Measurements from ENCODE around the gene MYZAP. TPM values are rescaled to one million over a fixed set of nuclear protein-coding genes. Genes with fewer than 3 reads are reported as not detected.

MYZAP gene
- total and polyA plus RNA-seq, 2 of the 8 experiments (the other 6 are each of a cell fraction or from before 2014, with no cell fraction given) = 0.41 to 0.65 TPM

DNA sequence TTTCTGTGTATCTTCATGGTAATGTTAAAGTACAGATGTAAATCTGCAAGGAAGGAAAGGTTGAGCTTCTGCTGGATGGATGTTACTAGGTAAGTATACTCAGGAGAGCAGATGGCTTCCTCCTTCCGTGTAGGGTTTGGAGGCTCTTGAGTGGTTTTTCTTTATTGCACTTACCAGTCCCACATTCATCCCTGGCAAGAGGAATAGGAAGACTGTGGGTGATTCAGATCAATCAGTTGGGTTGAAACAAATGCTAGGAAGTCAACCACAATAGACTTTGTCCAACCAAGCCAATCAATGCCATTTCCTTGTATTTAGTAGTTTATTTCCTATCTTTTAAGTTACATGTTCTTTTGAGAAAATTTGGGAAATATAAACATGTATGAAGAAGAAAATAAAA lies 26.6 kb downstream of the MYZAP start:
- FAIRE-seq (no peak), DNase-seq (ENCODE audit: low read depth in 1 of 2, low spot score in 2 of 2) (no peak)
- no peak overlapping the region for H3K9ac ChIP-seq (replicated peaks in 1 of 4; ENCODE audit: extremely low read depth in 1 of 4, low read depth in 3 of 4, low read length in 3 of 4)
- no peak overlapping the region for H3K56ac ChIP-seq (replicated peaks; ENCODE audit: insufficient read length, low read depth, low read length)
- H3K4me2 ChIP-seq (ENCODE audit: insufficient read depth in 1 of 2, low read depth in 2 of 2, low read length in 2 of 2) = no peak overlapping the region
- no peak overlapping the region for H3K4me3 ChIP-seq (ENCODE audit: extremely low read depth in 1 of 4, insufficient read depth in 2 of 4, low read depth in 3 of 4, low read length in 4 of 4)
- ChIA-PET POLR2A (ENCODE audit: partially characterized antibody) (no interaction called here), CTCF (ENCODE audit: partially characterized antibody) (interaction anchor here (1.1 to 2.2 kb wide), 5 partner anchors 9 to 272 kb away, joined by 3 to 13 read pairs (median 4); no protein-coding TSS in a partner anchor)
- no peak overlapping the region for H3K14ac ChIP-seq (ENCODE audit: insufficient read length)
- peaks cover 0 to 2% (median 0%) of the 10 kb centered on the region in 4 experiments; a peak in 1 of 7 replicates for H3K27me3 ChIP-seq (replicated peaks in 1 of 4; ENCODE audit: control insufficient read depth in 3 of 4, extremely low read depth in 1 of 4, insufficient read depth in 3 of 4, low read length in 3 of 4)
- no peaks in the 10 kb centered on the region for H3K79me2 ChIP-seq (ENCODE audit: control insufficient read depth in 1 of 2, insufficient read depth in 2 of 2, low read length in 2 of 2)
- no peaks in the 10 kb centered on the region for H3K23me2 ChIP-seq (ENCODE audit: low read depth, low read length)
- no peak overlapping the region for H4K8ac ChIP-seq (ENCODE audit: extremely low read depth, insufficient read depth, low read length)
- no peaks in the 10 kb centered on the region for H3K9me3 ChIP-seq (ENCODE audit: insufficient read depth in 2 of 2, low read depth in 1 of 2, low read length in 1 of 2)
- no peak overlapping the region for H2BK5ac ChIP-seq (ENCODE audit: low read depth, low read length)
- TF ChIP-seq FOSL1 (IDR thresholded peaks at IDR 0.05; ENCODE audit: insufficient read depth, low read depth, low read length) (no peak), CBX5 (IDR thresholded peaks at IDR 0.05; ENCODE audit: low read depth, low read length) (no peak), TCF12 (IDR thresholded peaks at IDR 0.05; ENCODE audit: low read depth, low read length) (no peak), EP300 (IDR thresholded peaks at IDR 0.05; ENCODE audit: borderline replicate concordance in 1 of 2, low read depth in 2 of 2, low read length in 2 of 2) (no peak), SIX5 (IDR thresholded peaks at IDR 0.05; ENCODE audit: low read depth, low read length) (no peak), HDAC2 (IDR thresholded peaks at IDR 0.05; ENCODE audit: borderline replicate concordance in 1 of 2, low read depth in 2 of 2, low read length in 2 of 2) (no peak), RXRA (IDR thresholded peaks at IDR 0.05; ENCODE audit: insufficient read depth, low read depth, low read length) (no peak), BRCA1 (IDR thresholded peaks at IDR 0.05; ENCODE audit: low read depth, low read length) (no peak)
- TF ChIP-seq, protein P1, sequence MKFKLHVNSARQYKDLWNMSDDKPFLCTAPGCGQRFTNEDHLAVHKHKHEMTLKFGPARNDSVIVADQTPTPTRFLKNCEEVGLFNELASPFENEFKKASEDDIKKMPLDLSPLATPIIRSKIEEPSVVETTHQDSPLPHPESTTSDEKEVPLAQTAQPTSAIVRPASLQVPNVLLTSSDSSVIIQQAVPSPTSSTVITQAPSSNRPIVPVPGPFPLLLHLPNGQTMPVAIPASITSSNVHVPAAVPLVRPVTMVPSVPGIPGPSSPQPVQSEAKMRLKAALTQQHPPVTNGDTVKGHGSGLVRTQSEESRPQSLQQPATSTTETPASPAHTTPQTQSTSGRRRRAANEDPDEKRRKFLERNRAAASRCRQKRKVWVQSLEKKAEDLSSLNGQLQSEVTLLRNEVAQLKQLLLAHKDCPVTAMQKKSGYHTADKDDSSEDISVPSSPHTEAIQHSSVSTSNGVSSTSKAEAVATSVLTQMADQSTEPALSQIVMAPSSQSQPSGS (IDR thresholded peaks at IDR 0.05; ENCODE audit: low read length) = no peak
- TF ChIP-seq, protein P2, sequence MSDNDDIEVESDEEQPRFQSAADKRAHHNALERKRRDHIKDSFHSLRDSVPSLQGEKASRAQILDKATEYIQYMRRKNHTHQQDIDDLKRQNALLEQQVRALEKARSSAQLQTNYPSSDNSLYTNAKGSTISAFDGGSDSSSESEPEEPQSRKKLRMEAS (IDR thresholded peaks at IDR 0.05) = no peak
- TF ChIP-seq, protein P3, sequence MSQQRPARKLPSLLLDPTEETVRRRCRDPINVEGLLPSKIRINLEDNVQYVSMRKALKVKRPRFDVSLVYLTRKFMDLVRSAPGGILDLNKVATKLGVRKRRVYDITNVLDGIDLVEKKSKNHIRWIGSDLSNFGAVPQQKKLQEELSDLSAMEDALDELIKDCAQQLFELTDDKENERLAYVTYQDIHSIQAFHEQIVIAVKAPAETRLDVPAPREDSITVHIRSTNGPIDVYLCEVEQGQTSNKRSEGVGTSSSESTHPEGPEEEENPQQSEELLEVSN (IDR thresholded peaks at IDR 0.05) = no peak
- no peak overlapping the region for H3K27ac ChIP-seq (ENCODE audit: low read depth, low read length)
- peaks cover 0 to 2% of the 10 kb centered on the region in 2 experiments for H4K20me1 ChIP-seq (replicated peaks in 1 of 2; ENCODE audit: control insufficient read depth in 1 of 2, insufficient read depth in 2 of 2, low read length in 2 of 2)
- H2BK15ac ChIP-seq (ENCODE audit: low read length) = no peak overlapping the region
- no peaks in the 10 kb centered on the region; a peak in 1 of 7 replicates for H3K4me1 ChIP-seq (replicated peaks in 1 of 4; ENCODE audit: control insufficient read depth in 3 of 4, insufficient read depth in 4 of 4, low read length in 3 of 4)
- H4K91ac ChIP-seq (replicated peaks; ENCODE audit: insufficient read length, low read length) = no peak overlapping the region
- H3K23ac ChIP-seq (ENCODE audit: insufficient read length) = no peak overlapping the region
- no peak overlapping the region for H2AFZ ChIP-seq (ENCODE audit: low read length)
- no peaks in the 10 kb centered on the region for H3K79me1 ChIP-seq (ENCODE audit: low read depth, low read length)
- no peak overlapping the region for H2AK5ac ChIP-seq (ENCODE audit: low read depth, low read length)
- no peak overlapping the region for H4K5ac ChIP-seq (ENCODE audit: insufficient read length, low read depth, low read length)
- no peak overlapping the region for H2BK120ac ChIP-seq (replicated peaks; ENCODE audit: low read depth, low read length)
- no peak overlapping the region for H3K18ac ChIP-seq (ENCODE audit: extremely low read depth, low read length)
- no peak overlapping the region for H2BK12ac ChIP-seq (ENCODE audit: low read depth, low read length)
- H2BK20ac ChIP-seq (ENCODE audit: low read length) = no peak overlapping the region
- WGBS, 2 experiments (ENCODE audit: extremely low coverage in 1 of 2, insufficient coverage in 1 of 2, insufficient read length in 1 of 2, insufficient replicate concordance in 2 of 2, low coverage in 1 of 2, low lambda C conversion rate in 2 of 2, missing lambda C conversion rate in 1 of 2) = 87% methylated on average over 1 of the region's 1 CpG; no CpG with 5 or more reads in 1 of the 2 experiments
- no peak overlapping the region for H3K4ac ChIP-seq (replicated peaks; ENCODE audit: insufficient read length, low read depth, low read length)
- H3K36me3 ChIP-seq (ENCODE audit: control insufficient read depth in 2 of 4, insufficient read depth in 4 of 4, low read length in 3 of 4) = no peaks in the 10 kb centered on the region

Data from H1 (cell line).